ENCODE data around the gene MROH2A.

- TF ChIP-seq CTCF (IDR thresholded peaks at IDR 0.05) (no peak), E2F4 (CRISPR knock-in tag; IDR thresholded peaks at IDR 0.05; ENCODE audit: borderline replicate concordance, low read depth) (no peak)
Observed at GRCh38 chr2:233817361-233817911, 39.3 kb downstream of the MROH2A start.
